ENCODE results near the gene FRMPD4.

FRMPD4 gene

GRCh38 chrX:12301288-12301687 is 163.0 kb downstream of the FRMPD4 start:
- ChIA-PET CTCF (no interaction called here), POLR2A (no interaction called here)
- TF ChIP-seq PKNOX1 (IDR thresholded peaks at IDR 0.05): no peak
- TF ChIP-seq LEF1 (IDR thresholded peaks at IDR 0.05; ENCODE audit: borderline replicate concordance): no peak
- no peak for TF ChIP-seq HDGF (IDR thresholded peaks at IDR 0.05; ENCODE audit: borderline replicate concordance)
- DNase-seq (ENCODE audit: extremely low spot score): no peak

- TF ChIP-seq HDGF (IDR thresholded peaks at IDR 0.05; ENCODE audit: borderline replicate concordance): no peak
- TF ChIP-seq PKNOX1 (IDR thresholded peaks at IDR 0.05): no peak
- no peak for TF ChIP-seq CTBP1 (IDR thresholded peaks at IDR 0.05; ENCODE audit: borderline replicate concordance)
- TF ChIP-seq L3MBTL2 (conservative IDR thresholded peaks at IDR 0.05): no peak
- no peak for TF ChIP-seq LEF1 (IDR thresholded peaks at IDR 0.05; ENCODE audit: borderline replicate concordance)
- TF ChIP-seq ELF4 (IDR thresholded peaks at IDR 0.05): no peak
- TF ChIP-seq FOXK2 (IDR thresholded peaks at IDR 0.05): no peak
- no peak for TF ChIP-seq ARNT (IDR thresholded peaks at IDR 0.05)
- TF ChIP-seq ZNF384 (IDR thresholded peaks at IDR 0.05): no peak
- no peak for TF ChIP-seq SP1 (IDR thresholded peaks at IDR 0.05)
- no peak for TF ChIP-seq SUZ12 (IDR thresholded peaks at IDR 0.05)
- TF ChIP-seq NFRKB (IDR thresholded peaks at IDR 0.05): no peak
- no peak for TF ChIP-seq FOXM1 (IDR thresholded peaks at IDR 0.05; ENCODE audit: borderline replicate concordance)
- TF ChIP-seq FOXA1 (IDR thresholded peaks at IDR 0.05): no peak
- no peak for TF ChIP-seq BHLHE40 (IDR thresholded peaks at IDR 0.05; ENCODE audit: borderline replicate concordance)
- TF ChIP-seq TARDBP (IDR thresholded peaks at IDR 0.05): no peak
Observed at GRCh38 chrX:12304261-12304660, 166.0 kb downstream of the FRMPD4 start.

GRCh38 chrX:12307961-12308360 is 169.7 kb downstream of the FRMPD4 start:
- CTCF ChIA-PET: no interaction called here
- no peak for TF ChIP-seq PKNOX1 (IDR thresholded peaks at IDR 0.05)
- no peak for TF ChIP-seq SP1 (IDR thresholded peaks at IDR 0.05)
- no peak for TF ChIP-seq BHLHE40 (IDR thresholded peaks at IDR 0.05; ENCODE audit: borderline replicate concordance)
- no peak for TF ChIP-seq ARNT (IDR thresholded peaks at IDR 0.05)
- TF ChIP-seq FOXK2 (IDR thresholded peaks at IDR 0.05): no peak
- no peak for TF ChIP-seq ZNF384 (IDR thresholded peaks at IDR 0.05)
- no peak for TF ChIP-seq SUZ12 (IDR thresholded peaks at IDR 0.05)
- no peak for TF ChIP-seq LEF1 (IDR thresholded peaks at IDR 0.05; ENCODE audit: borderline replicate concordance)
- TF ChIP-seq CTBP1 (IDR thresholded peaks at IDR 0.05; ENCODE audit: borderline replicate concordance): no peak
- no peak for TF ChIP-seq ELF4 (IDR thresholded peaks at IDR 0.05)
- TF ChIP-seq NFRKB (IDR thresholded peaks at IDR 0.05): no peak
- TF ChIP-seq L3MBTL2 (conservative IDR thresholded peaks at IDR 0.05): no peak
- TF ChIP-seq FOXA1 (IDR thresholded peaks at IDR 0.05): no peak
- no peak for DNase-seq (ENCODE audit: extremely low spot score)
- POLR2A ChIA-PET: no interaction called here

More at GRCh38 chrX:12304261-12304660, 166.0 kb downstream of the FRMPD4 start:
- ChIA-PET POLR2A (no interaction called here), CTCF (no interaction called here)
- DNase-seq (ENCODE audit: extremely low spot score): no peak

GRCh38 chrX:12308420-12308819 is 170.1 kb downstream of the FRMPD4 start:
- DNase-seq (ENCODE audit: extremely low spot score): no peak
- CTCF ChIA-PET: no interaction called here
- TF ChIP-seq ELF4 (IDR thresholded peaks at IDR 0.05) (no peak), FOXK2 (IDR thresholded peaks at IDR 0.05) (no peak), SUZ12 (IDR thresholded peaks at IDR 0.05) (no peak), BHLHE40 (IDR thresholded peaks at IDR 0.05; ENCODE audit: borderline replicate concordance) (no peak), SP1 (IDR thresholded peaks at IDR 0.05) (no peak), FOXA1 (IDR thresholded peaks at IDR 0.05) (no peak), NFRKB (IDR thresholded peaks at IDR 0.05) (no peak), LEF1 (IDR thresholded peaks at IDR 0.05; ENCODE audit: borderline replicate concordance) (no peak)
- POLR2A ChIA-PET: no interaction called here

GRCh38 chrX:12309040-12309743 is 170.9 kb downstream of the FRMPD4 start:
- CTCF ChIA-PET: no interaction called here
- no peak for TF ChIP-seq BHLHE40 (IDR thresholded peaks at IDR 0.05; ENCODE audit: borderline replicate concordance)
- no peak for TF ChIP-seq ELF4 (IDR thresholded peaks at IDR 0.05)
- no peak for TF ChIP-seq FOXK2 (IDR thresholded peaks at IDR 0.05)
- TF ChIP-seq HDGF (IDR thresholded peaks at IDR 0.05; ENCODE audit: borderline replicate concordance): no peak
- no peak for TF ChIP-seq FOXM1 (IDR thresholded peaks at IDR 0.05; ENCODE audit: borderline replicate concordance)
- no peak for TF ChIP-seq NFRKB (IDR thresholded peaks at IDR 0.05)
- TF ChIP-seq SUZ12 (IDR thresholded peaks at IDR 0.05): no peak
- no peak for TF ChIP-seq SP1 (IDR thresholded peaks at IDR 0.05)
- no peak for TF ChIP-seq ZNF384 (IDR thresholded peaks at IDR 0.05)
- no peak for TF ChIP-seq ARNT (IDR thresholded peaks at IDR 0.05)
- no peak for TF ChIP-seq L3MBTL2 (conservative IDR thresholded peaks at IDR 0.05)
- no peak for TF ChIP-seq TARDBP (IDR thresholded peaks at IDR 0.05)
- TF ChIP-seq LEF1 (IDR thresholded peaks at IDR 0.05; ENCODE audit: borderline replicate concordance): no peak
- TF ChIP-seq CTBP1 (IDR thresholded peaks at IDR 0.05; ENCODE audit: borderline replicate concordance): no peak
- TF ChIP-seq FOXA1 (IDR thresholded peaks at IDR 0.05): no peak
- no peak for TF ChIP-seq PKNOX1 (IDR thresholded peaks at IDR 0.05)
- DNase-seq (ENCODE audit: extremely low spot score): no peak
- POLR2A ChIA-PET: no interaction called here

- POLR2A ChIA-PET: no interaction called here
- DNase-seq (ENCODE audit: extremely low spot score): no peak
- TF ChIP-seq FOXA1 (IDR thresholded peaks at IDR 0.05) (no peak), ZNF384 (IDR thresholded peaks at IDR 0.05) (no peak), ELF4 (IDR thresholded peaks at IDR 0.05) (no peak), LEF1 (IDR thresholded peaks at IDR 0.05; ENCODE audit: borderline replicate concordance) (no peak), PKNOX1 (IDR thresholded peaks at IDR 0.05) (no peak), SUZ12 (IDR thresholded peaks at IDR 0.05) (no peak), NFRKB (IDR thresholded peaks at IDR 0.05) (no peak), CTBP1 (IDR thresholded peaks at IDR 0.05; ENCODE audit: borderline replicate concordance) (no peak), HDGF (IDR thresholded peaks at IDR 0.05; ENCODE audit: borderline replicate concordance) (no peak), FOXK2 (IDR thresholded peaks at IDR 0.05) (no peak), BHLHE40 (IDR thresholded peaks at IDR 0.05; ENCODE audit: borderline replicate concordance) (no peak), SP1 (IDR thresholded peaks at IDR 0.05) (no peak)
- CTCF ChIA-PET: no interaction called here
Observed at GRCh38 chrX:12309744-12310076, 171.4 kb downstream of the FRMPD4 start.

Data from HEK293T (cell line).